Panc1 (cell line): ENCODE data around the gene BCL2. TPM values are rescaled to one million over a fixed set of nuclear protein-coding genes. Genes with fewer than 3 reads are reported as not detected.

Experiments used
- ATAC-seq: fragments of 200-7000 bp; cut with Tn5 transposase; 2 replicates; pipeline ENCODE4 v1.9.1; 2020; ENCODE audit warnings: mild to moderate bottlenecking, moderate library complexity
- BruUV-seq: library from RNA; stranded (reverse); fragments of 400-500 nt; replicated peaks from 2 replicates; lab custom pipeline; 2021; lab: Mats Ljungman, UMichigan
- CTCF ChIA-PET: fragments of 300-600 bp; sonication (Branson Sonifier 250); formaldehyde crosslinking; loops from one replicate; lab custom pipeline; 2022; ENCODE audit warnings: antibody characterized with exemption; lab: Charles Lee
- POLR2A ChIA-PET: fragments of 300-600 bp; sonication (Branson Sonifier 250); formaldehyde crosslinking; loops from one replicate; lab custom pipeline; 2022; ENCODE audit warnings: antibody characterized with exemption; lab: Charles Lee
- DNase-seq: peaks from one replicate; pipeline ENCODE4 v3.0.0-alpha.2; 2010; ENCODE audit warnings: low read depth, low spot score
- H3K27ac ChIP-seq: 2 replicates; pipeline ENCODE4 v1.5.1; 2011; ENCODE audit warnings: mild to moderate bottlenecking, low read length, inconsistent platforms
- H3K27me3 ChIP-seq: fragments of 200-500 bp; sonication (Bioruptor generic); 2 replicates; pipeline ENCODE4 v1.6.0; 2014; ENCODE audit warnings: low read length, inconsistent platforms; ENCODE audit not compliant: control insufficient read depth, insufficient read depth
- H3K36me3 ChIP-seq: fragments of 200-500 bp; sonication (Bioruptor generic); 2 replicates; pipeline ENCODE4 v1.5.1; 2014; ENCODE audit warnings: inconsistent platforms, mild to moderate bottlenecking, low read length, moderate library complexity; ENCODE audit not compliant: control insufficient read depth, insufficient read depth
- H3K4me1 ChIP-seq: 2 replicates; pipeline ENCODE4 v1.5.1; 2011; ENCODE audit warnings: inconsistent platforms, mild to moderate bottlenecking, low read length, moderate library complexity; ENCODE audit not compliant: control insufficient read depth, insufficient read depth
- H3K4me3 ChIP-seq, 2 experiments: 2 replicates each; pipeline ENCODE4 v1.5.1; 2011 to 2012; ENCODE audit warnings: low read depth in 2 of 2, low read length in 2 of 2, mild to moderate bottlenecking in 2 of 2, inconsistent platforms in 1 of 2, moderate library complexity in 1 of 2
- H3K9me3 ChIP-seq: fragments of 200-500 bp; sonication (Bioruptor generic); 2 replicates; pipeline ENCODE4 v1.5.1; 2014; ENCODE audit warnings: low read depth, mild to moderate bottlenecking, inconsistent platforms, low read length, moderate library complexity; ENCODE audit not compliant: control insufficient read depth, insufficient read depth
- CTCF ChIP-seq: fragments of 450-650 bp; IDR thresholded peaks from 2 replicates; pipeline ENCODE4 v1.5.1; 2017; ENCODE audit warnings: mild to moderate bottlenecking
- POLR2AphosphoS5 ChIP-seq: IDR thresholded peaks from 2 replicates; pipeline ENCODE4 v1.6.1; 2012; ENCODE audit warnings: mild to moderate bottlenecking, low read depth, low read length, moderate library complexity
- TCF7L2 ChIP-seq: IDR thresholded peaks from 2 replicates; pipeline ENCODE4 v1.6.1; 2011; ENCODE audit warnings: mild to moderate bottlenecking, low read depth, low read length, inconsistent platforms
- in situ Hi-C: cut with HindIII; loops from 2 replicates; pipeline ENCODE4 v1.10.0; 2016; ENCODE audit warnings: low sequenced_read_pairs, low pct_unique_long_range_greater_than_20kb
- intact Hi-C: fragments of 100-400 bp; cut with micrococcal nuclease; formaldehyde crosslinking; loops from one replicate; pipeline ENCODE4 v1.10.0; 2022; ENCODE audit not compliant: unreplicated experiment
- total RNA-seq: library from RNA; stranded (reverse); gene quantifications from one replicate; pipeline ENCODE4 v1.2.1, GENCODE V29; 2021; ENCODE audit not compliant: unreplicated experiment
- TF ChIP-seq, protein P1 (sequence below), 2 experiments: IDR thresholded peaks; 2 replicates each; pipeline ENCODE4 v1.6.1; 2011 to 2012; ENCODE audit warnings: low read depth in 2 of 2, control low read depth in 1 of 2, low read length in 1 of 2, mild to moderate bottlenecking in 1 of 2, moderate library complexity in 1 of 2; ENCODE audit not compliant: insufficient read depth in 1 of 2

The BCL2 gene
- total RNA-seq, 1 experiment from 2014 or later, result 0.72 TPM

GRCh38 chr18:63301434-63301833, 18.1 kb downstream of the BCL2 start:
- no peaks in the 10 kb centered on the region for H3K27me3 ChIP-seq
- no peaks in the 10 kb centered on the region for H3K9me3 ChIP-seq
- no peak for DNase-seq
- intact Hi-C loops (no loop called here), in situ Hi-C loops (no loop called here)
- POLR2A ChIA-PET, result no interaction called here
- CTCF ChIA-PET, result no interaction called here
- H3K4me1 ChIP-seq, result no peaks in the 10 kb centered on the region
- no peak for ATAC-seq
- no peak overlapping the region for H3K27ac ChIP-seq
- H3K4me3 ChIP-seq, result no peak overlapping the region
- no peaks in the 10 kb centered on the region for H3K36me3 ChIP-seq
- no TSS peak for BruUV-seq
- no peak for TF ChIP-seq TCF7L2
- TF ChIP-seq CTCF, result no peak

DNA sequence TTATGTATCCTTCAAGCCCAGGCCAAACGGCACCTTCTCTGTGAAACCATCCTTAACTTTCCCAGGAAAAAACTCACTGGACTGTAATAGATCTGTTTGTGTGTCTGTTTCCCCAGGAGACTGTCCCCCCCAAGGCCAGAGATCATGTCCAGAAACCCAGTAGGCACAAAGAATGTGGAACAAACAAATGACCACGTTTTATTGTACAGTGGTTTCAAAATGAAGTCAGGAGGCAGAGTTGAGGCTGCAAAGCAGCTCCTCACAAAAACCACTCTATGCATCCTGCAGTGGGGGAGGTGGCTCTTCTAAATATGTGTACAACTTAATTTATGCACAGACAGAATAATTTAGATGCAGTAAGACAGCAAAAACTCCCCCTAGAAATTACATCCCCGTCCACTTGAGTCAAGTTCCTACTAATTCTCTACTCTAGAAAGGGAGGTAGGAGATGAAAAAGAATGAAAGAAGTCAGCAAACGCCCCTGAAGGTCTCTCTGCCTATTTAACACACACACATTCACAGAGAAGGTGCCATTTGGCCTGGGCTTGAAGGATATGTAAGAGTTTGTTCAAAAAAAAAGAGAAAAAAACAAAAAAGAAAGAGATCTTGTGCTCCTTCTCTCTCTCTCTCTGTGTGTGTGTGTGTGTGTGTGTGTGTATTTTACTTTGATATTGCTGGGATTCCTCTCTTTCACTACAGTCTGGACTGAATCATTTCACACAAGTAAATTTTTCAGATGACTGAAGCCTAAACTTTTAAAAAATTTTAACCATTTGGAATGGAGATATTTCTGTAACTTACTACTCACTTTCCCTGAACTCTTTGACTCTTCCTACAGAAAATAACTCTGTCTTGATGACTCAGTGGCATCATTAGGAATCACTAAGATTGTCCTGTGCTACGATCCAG, 19.5 kb downstream of the BCL2 start:
- ChIA-PET CTCF (no interaction called here), POLR2A (no interaction called here)
- Histone ChIP-seq H3K27me3 (no peaks in the 10 kb centered on the region), H3K4me1 (no peaks in the 10 kb centered on the region), H3K27ac (no peak overlapping the region), H3K4me3 (no peak overlapping the region), H3K9me3 (no peaks in the 10 kb centered on the region), H3K36me3 (no peaks in the 10 kb centered on the region)
- intact Hi-C loops, result no loop called here
- ATAC-seq (no peak), DNase-seq (no peak)
- TF ChIP-seq POLR2AphosphoS5 (no peak), CTCF (no peak), TCF7L2 (no peak)
- TF ChIP-seq, protein P1, sequence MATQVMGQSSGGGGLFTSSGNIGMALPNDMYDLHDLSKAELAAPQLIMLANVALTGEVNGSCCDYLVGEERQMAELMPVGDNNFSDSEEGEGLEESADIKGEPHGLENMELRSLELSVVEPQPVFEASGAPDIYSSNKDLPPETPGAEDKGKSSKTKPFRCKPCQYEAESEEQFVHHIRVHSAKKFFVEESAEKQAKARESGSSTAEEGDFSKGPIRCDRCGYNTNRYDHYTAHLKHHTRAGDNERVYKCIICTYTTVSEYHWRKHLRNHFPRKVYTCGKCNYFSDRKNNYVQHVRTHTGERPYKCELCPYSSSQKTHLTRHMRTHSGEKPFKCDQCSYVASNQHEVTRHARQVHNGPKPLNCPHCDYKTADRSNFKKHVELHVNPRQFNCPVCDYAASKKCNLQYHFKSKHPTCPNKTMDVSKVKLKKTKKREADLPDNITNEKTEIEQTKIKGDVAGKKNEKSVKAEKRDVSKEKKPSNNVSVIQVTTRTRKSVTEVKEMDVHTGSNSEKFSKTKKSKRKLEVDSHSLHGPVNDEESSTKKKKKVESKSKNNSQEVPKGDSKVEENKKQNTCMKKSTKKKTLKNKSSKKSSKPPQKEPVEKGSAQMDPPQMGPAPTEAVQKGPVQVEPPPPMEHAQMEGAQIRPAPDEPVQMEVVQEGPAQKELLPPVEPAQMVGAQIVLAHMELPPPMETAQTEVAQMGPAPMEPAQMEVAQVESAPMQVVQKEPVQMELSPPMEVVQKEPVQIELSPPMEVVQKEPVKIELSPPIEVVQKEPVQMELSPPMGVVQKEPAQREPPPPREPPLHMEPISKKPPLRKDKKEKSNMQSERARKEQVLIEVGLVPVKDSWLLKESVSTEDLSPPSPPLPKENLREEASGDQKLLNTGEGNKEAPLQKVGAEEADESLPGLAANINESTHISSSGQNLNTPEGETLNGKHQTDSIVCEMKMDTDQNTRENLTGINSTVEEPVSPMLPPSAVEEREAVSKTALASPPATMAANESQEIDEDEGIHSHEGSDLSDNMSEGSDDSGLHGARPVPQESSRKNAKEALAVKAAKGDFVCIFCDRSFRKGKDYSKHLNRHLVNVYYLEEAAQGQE (IDR thresholded peaks at IDR 0.05; ENCODE audit: insufficient read depth in 1 of 2, low read depth in 2 of 2, low read length in 1 of 2), result no peak
- in situ Hi-C loops, result no loop called here
- BruUV-seq, result no TSS peak
